SK-N-SH treated with all-trans-retinoic acid at 6 μM for 48 hours (cell line): ENCODE measurements around the gene EID1.

ENCODE experiments used
- BACH2 ChIP-seq: fragments of 250-450 bp; sonication (Bioruptor Pico); IDR thresholded peaks from 2 replicates; pipeline ENCODE4 v1.9.0; 2021; ENCODE audit warnings: mild to moderate bottlenecking, borderline replicate concordance
- CREB5 ChIP-seq: fragments of 250-450 bp; sonication (Bioruptor Pico); IDR thresholded peaks from 2 replicates; pipeline ENCODE4 v1.5.1; 2020; ENCODE audit warnings: low read depth, mild to moderate bottlenecking, moderate library complexity
- TCF4 ChIP-seq: fragments of 250-450 bp; sonication (Bioruptor Pico); IDR thresholded peaks from 2 replicates; pipeline ENCODE4 v1.8.0; 2021; ENCODE audit warnings: mild to moderate bottlenecking, moderate library complexity, borderline replicate concordance
- ZNF70 ChIP-seq: fragments of 450-650 bp; formaldehyde crosslinking; IDR thresholded peaks from 2 replicates; pipeline ENCODE4 v1.5.0; 2020; ENCODE audit warnings: mild to moderate bottlenecking, moderate library complexity
- TF ChIP-seq, protein P1 (sequence below): fragments of 250-450 bp; sonication (Bioruptor Pico); IDR thresholded peaks from 2 replicates; pipeline ENCODE4 v1.8.0; 2021; ENCODE audit warnings: low read depth, mild to moderate bottlenecking, moderate library complexity, borderline replicate concordance

Gene EID1

GRCh38 chr15:48929661-48930060 lies 51.7 kb downstream of the EID1 start (continued):
- TF ChIP-seq, protein P1, sequence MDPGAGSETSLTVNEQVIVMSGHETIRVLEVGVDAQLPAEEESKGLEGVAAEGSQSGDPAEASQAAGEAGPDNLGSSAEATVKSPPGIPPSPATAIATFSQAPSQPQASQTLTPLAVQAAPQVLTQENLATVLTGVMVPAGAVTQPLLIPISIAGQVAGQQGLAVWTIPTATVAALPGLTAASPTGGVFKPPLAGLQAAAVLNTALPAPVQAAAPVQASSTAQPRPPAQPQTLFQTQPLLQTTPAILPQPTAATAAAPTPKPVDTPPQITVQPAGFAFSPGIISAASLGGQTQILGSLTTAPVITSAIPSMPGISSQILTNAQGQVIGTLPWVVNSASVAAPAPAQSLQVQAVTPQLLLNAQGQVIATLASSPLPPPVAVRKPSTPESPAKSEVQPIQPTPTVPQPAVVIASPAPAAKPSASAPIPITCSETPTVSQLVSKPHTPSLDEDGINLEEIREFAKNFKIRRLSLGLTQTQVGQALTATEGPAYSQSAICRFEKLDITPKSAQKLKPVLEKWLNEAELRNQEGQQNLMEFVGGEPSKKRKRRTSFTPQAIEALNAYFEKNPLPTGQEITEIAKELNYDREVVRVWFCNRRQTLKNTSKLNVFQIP (CRISPR knock-in tag): no peak
- TF ChIP-seq BACH2 (no peak), ZNF70 (CRISPR knock-in tag) (no peak), CREB5 (no peak), TCF4 (CRISPR knock-in tag) (no peak)
